Measurements from ENCODE around the gene TCF3. TPM values are rescaled to one million over a fixed set of nuclear protein-coding genes. Genes with fewer than 3 reads are reported as not detected.
A peak's percentile ranks its signal among the peaks of the same experiment; 100 is the strongest.

Gene TCF3
- total RNA-seq, 8 experiments from 2014 or later = 25.2 to 106 (median 44.9) TPM

DNA sequence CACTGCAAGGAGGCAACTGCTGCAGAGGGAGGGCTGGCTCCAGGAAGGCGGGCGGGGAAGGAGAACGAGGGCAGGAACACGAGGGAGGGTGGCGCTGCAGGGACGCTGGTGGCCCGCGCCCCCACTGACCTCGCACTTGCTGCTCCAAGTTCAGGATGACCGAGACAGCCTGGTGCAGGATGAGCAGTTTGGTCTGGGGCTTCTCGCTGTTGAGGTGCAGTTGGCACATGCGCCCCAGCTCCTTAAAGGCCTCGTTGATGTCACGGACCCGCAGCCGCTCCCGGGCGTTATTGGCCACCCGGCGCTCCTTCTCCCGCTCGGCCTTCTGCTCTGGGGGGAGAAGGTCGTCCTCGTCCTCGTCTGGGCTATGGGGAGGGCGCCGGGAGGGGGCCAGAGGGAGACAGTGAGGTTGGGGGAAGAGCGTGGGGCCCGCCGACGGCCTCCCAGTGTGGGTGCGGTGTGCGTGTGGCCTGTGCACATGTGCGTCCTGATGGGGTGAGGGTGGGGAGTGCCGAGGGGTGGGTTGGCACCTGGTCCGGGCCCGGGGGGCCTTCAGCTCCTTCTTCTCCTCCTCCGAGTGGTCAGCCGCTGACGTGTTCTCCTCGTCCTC is 37.2 kb downstream of the TCF3 start:
- 70 to 100% (median 97%) methylated on average over 1 to 5 of the region's 41 CpGs; no CpG with 5 or more reads in 5 of the 10 experiments for whole genome bisulfite sequencing, 10 experiments
- ATAC-seq (replicated peaks in 6 of 8) = no peak
- Histone ChIP-seq H3K4me3 (no peak overlapping the region), H3K27ac (no peak overlapping the region), H3K4me1 (replicated peaks in 1 of 2) (no peaks in the 10 kb centered on the region)
- in situ Hi-C loops (cut with MboI; ENCODE audit: low pct_unique_long_range_greater_than_20kb in 2 of 9, low sequenced_read_pairs in 9 of 9, unreplicated experiment in 9 of 9) = no loop called here

DNA sequence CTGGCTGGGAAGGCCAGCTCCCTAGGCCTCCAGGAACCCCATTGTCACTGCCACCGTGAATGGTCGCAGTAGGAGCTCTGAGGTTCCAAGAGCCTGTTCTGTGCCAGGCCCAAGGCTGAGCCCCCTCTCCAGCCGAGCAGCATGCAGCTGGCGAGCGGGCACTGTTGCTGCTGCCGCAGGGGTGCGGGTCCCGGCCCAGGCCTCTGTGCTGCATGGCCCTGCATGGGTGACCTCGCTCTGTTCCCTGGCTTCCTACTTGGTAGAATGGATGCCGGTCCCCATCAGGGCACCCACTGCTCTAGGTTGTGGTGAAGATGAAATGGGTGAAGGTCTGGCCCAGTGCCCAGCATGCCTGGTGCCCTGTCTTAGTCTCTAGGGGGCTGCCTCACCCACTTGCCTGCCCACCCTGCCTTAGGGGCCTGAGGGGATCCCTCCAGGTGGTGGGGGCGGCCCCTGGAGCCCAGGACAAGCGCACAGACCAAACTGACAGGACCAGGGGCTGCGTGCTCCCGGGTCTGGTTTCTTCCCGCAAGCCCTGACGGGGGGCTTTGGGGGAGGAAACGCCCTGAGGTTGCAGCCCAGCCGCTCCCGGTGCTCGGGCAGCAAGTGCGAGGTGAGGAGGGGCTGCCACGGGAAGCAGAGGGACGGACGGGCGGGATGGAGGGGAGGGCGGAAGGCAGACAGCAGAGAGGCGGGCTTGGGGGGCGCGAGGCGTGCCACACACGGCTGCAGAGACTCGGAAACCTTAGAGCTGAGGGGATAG is 38.4 kb downstream of the TCF3 start:
- no peak for ATAC-seq (replicated peaks in 6 of 8)
- Histone ChIP-seq H3K4me3 (no peak overlapping the region), H3K4me1 (replicated peaks in 1 of 2) (no peaks in the 10 kb centered on the region), H3K27ac (no peak overlapping the region)
- in situ Hi-C loops (cut with MboI; ENCODE audit: low pct_unique_long_range_greater_than_20kb in 2 of 9, low sequenced_read_pairs in 9 of 9, unreplicated experiment in 9 of 9) = no loop called here
- WGBS, 10 experiments = 100% methylated on average over 1 to 3 of the region's 32 CpGs; no CpG with 5 or more reads in 7 of the 10 experiments

DNA sequence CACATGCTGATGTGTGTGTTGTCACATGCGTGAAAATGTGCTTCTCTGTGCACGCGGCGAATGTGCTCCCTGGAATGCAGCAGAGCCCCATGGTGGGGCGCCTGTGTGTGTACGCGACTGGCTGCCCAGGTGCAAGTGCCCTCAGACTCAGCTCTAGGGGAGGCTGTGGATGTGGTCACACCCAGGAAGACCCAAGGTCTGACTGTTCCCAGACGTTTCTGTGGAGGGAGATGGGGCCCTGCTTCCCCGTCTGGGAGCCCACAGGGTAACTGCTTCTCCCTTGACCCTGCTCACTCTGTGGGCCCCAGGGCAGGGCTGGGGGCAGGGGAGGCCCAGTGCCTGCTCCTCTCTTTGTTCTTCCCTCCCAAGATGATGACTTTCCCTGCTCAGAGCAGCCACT is 39.3 kb downstream of the TCF3 start:
- Histone ChIP-seq H3K27ac (no peak overlapping the region), H3K4me3 (no peak overlapping the region), H3K4me1 (replicated peaks in 1 of 2) (no peaks in the 10 kb centered on the region)
- peak in 3 of 8 experiments; percentile 10 to 15 (median 14) for ATAC-seq (replicated peaks in 6 of 8)
- in situ Hi-C loops (cut with MboI; ENCODE audit: low pct_unique_long_range_greater_than_20kb in 2 of 9, low sequenced_read_pairs in 9 of 9, unreplicated experiment in 9 of 9) = no loop called here
- WGBS, 10 experiments = no CpG with 5 or more reads among the region's 9 CpGs

DNA sequence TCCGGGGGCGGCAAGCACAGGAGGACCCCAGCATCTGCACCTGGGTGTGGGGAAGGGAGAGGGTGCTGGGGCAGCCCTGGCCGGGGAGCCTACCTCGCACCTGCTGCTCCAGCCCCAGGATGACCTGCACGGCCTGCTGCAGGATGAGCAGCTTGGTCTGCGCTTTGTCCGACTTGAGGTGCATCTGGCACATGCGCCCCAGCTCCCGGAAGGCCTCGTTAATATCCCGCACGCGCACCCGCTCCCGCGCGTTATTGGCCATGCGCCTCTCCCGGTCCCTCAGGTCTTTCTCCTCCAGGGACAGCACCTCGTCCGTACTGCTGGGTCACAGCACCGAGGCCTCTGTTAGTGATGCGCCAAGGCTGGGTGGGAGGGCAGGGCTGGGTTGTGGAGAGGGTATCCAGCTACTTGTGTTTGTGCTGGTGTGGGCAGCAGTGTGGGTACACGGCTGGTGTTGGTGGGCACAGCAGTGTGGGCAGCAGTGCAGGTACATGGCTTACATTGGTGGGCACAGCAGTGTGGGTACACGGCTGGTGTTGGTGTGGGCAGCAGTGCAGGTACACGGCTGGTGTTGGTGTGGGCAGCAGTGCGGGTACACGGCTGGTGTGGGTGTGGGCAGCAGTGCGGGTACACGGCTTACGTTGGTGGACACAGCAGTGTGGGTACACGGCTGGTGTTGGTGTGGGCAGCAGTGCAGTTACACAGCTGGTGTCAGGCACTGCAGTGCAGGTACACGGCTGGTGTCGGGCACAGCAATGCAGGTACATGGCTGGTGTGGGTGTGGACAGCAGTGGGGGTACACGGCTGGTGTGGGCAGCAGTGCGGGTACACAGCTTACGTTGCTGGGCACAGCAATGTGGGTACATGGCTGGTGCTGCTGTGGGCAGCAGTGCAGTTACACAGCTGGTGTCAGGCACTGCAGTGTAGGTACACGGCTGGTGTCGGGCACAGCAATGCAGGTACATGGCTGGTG is 40.0 kb downstream of the TCF3 start:
- H3K27ac ChIP-seq = no peak overlapping the region
- in situ Hi-C loops (cut with MboI; ENCODE audit: low pct_unique_long_range_greater_than_20kb in 2 of 9, low sequenced_read_pairs in 9 of 9, unreplicated experiment in 9 of 9) = no loop called here
- ATAC-seq (replicated peaks in 6 of 8) = peak in 3 of 8 experiments; percentile 2 to 10 (median 8)
- H3K4me3 ChIP-seq = no peak overlapping the region
- H3K4me1 ChIP-seq (replicated peaks in 1 of 2) = no peaks in the 10 kb centered on the region
- WGBS, 10 experiments = 90 to 100% (median 100%) methylated on average over 1 to 7 of the region's 39 CpGs; no CpG with 5 or more reads in 3 of the 10 experiments

DNA sequence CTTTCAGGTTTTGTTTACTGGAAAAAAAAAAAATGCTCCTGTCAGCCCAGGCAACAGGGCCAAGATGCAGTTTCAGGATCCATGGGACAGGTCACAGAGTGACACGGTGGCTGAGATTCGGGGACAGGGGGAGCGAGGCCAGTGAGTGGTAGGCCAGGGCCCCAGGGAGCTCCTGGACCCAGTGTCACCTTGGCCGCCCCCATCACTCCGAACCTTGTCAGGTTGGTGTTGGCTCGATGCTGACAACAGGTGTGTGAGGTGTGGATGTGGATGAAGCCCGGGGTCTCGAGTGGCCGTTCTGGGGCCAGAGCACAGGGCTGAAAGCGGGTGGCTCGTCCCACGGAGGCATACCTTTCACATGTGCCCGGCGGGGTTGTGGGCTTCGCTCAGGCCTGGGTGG is 41.1 kb downstream of the TCF3 start:
- in situ Hi-C loops (cut with MboI; ENCODE audit: low pct_unique_long_range_greater_than_20kb in 2 of 9, low sequenced_read_pairs in 9 of 9, unreplicated experiment in 9 of 9) = no loop called here
- H3K4me3 ChIP-seq = no peak overlapping the region
- no peak for ATAC-seq (replicated peaks in 6 of 8)
- peaks cover 0 to 2% of the 10 kb centered on the region in 2 donors for H3K4me1 ChIP-seq (replicated peaks in 1 of 2)
- no peak overlapping the region for H3K27ac ChIP-seq
- WGBS, 10 experiments = 83 to 100% (median 100%) methylated on average over 1 to 5 of the region's 15 CpGs; no CpG with 5 or more reads in 5 of the 10 experiments

DNA sequence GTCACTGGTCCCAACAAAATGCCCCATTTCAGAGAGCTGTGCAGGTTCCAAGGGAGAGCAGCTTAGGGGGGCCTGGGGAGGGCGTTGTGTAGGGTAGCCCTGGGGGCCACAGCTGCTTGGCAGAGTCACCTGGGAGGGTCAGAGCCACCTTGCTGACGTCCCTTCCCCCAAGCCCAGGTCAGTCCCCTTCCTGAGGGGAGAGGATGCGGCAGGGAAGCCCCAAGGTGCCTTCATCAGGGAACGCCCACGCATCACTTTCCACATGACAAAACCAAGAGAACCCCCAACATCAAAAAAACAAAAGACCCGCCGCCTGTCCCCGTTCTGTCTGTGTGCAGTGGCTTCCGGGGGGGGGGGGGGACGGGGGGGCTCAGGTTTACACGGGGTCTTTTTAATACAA is 41.8 kb downstream of the TCF3 start:
- in situ Hi-C loops (cut with MboI; ENCODE audit: low pct_unique_long_range_greater_than_20kb in 2 of 9, low sequenced_read_pairs in 9 of 9, unreplicated experiment in 9 of 9) = no loop called here
- no CpG with 5 or more reads among the region's 11 CpGs for WGBS, 10 experiments

DNA sequence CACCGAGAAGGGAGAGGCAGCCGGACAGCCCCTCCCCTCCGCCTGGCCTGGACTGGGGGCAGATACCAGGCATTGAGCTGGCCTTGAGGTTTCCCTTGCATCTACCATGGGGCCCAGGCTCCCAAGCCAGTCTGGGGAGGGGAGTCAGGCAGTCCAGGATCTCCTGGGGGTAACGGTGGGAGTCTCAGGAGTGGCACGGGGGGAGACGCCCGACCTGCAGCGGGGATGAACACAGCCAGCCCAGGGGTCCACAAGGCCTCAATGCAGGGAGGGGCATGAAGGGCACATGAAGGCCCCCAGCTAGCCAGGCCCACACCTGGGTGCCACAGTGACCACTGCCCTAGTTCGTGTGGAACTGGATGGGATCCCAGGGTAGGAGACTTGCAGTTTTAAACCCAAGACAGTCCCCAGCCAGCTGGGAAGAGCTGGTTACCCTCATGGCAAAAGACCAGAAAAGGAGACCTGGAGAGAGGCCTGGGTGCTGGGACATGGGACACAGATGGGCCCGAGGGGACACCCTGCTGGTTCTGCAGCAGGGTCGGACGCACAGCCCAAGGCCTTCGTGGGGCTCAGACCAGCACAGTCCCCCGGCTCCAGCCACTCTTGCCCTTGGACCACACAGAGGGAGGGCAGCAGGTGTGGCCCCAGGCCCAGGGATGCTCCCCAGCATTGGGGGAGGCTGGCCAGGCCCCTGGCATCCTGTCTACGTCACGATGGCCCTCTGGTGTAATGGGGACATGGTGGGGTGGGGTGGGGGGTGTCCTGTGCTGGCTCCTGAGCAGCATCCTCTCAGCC is 42.5 kb downstream of the TCF3 start:
- H3K4me3 ChIP-seq = no peak overlapping the region
- ATAC-seq (replicated peaks in 6 of 8) = no peak
- WGBS, 10 experiments = 80 to 100% (median 100%) methylated on average over 2 to 4 of the region's 16 CpGs; no CpG with 5 or more reads in 5 of the 10 experiments
- in situ Hi-C loops (cut with MboI; ENCODE audit: low pct_unique_long_range_greater_than_20kb in 2 of 9, low sequenced_read_pairs in 9 of 9, unreplicated experiment in 9 of 9) = no loop called here
- no peak overlapping the region for H3K27ac ChIP-seq
- peaks cover 0 to 5% of the 10 kb centered on the region in 2 donors for H3K4me1 ChIP-seq (replicated peaks in 1 of 2)

More for the DNA sequence above, 41.8 kb downstream of the TCF3 start:
- Histone ChIP-seq H3K4me3 (no peak overlapping the region), H3K4me1 (replicated peaks in 1 of 2) (peaks cover 0 to 5% of the 10 kb centered on the region in 2 donors), H3K27ac (no peak overlapping the region)
- no peak for ATAC-seq (replicated peaks in 6 of 8)

DNA sequence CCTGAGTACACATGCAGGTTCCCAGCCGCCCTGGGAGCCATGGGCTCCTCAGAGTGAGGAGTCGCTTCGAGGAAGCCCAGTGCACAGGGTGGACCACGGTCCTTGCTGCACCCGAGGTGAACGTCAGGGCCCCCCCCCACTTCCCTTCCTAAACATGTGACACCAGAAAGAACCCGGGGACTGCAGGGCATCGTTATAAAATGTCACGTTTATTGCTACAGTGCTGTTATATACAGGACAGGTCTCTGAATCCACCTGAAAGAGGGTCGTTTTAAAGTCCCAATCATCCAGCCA is 43.4 kb downstream of the TCF3 start:
- Histone ChIP-seq H3K4me1 (replicated peaks in 1 of 2) (peaks cover 5 to 9% of the 10 kb centered on the region in 2 donors), H3K27ac (no peak overlapping the region), H3K4me3 (no peak overlapping the region)
- ATAC-seq (replicated peaks in 6 of 8) = no peak
- 0 to 78% (median 28%) methylated on average over 1 to 5 of the region's 10 CpGs; no CpG with 5 or more reads in 4 of the 10 experiments for WGBS, 10 experiments
- in situ Hi-C loops (cut with MboI; ENCODE audit: low pct_unique_long_range_greater_than_20kb in 2 of 9, low sequenced_read_pairs in 9 of 9, unreplicated experiment in 9 of 9) = no loop called here

DNA sequence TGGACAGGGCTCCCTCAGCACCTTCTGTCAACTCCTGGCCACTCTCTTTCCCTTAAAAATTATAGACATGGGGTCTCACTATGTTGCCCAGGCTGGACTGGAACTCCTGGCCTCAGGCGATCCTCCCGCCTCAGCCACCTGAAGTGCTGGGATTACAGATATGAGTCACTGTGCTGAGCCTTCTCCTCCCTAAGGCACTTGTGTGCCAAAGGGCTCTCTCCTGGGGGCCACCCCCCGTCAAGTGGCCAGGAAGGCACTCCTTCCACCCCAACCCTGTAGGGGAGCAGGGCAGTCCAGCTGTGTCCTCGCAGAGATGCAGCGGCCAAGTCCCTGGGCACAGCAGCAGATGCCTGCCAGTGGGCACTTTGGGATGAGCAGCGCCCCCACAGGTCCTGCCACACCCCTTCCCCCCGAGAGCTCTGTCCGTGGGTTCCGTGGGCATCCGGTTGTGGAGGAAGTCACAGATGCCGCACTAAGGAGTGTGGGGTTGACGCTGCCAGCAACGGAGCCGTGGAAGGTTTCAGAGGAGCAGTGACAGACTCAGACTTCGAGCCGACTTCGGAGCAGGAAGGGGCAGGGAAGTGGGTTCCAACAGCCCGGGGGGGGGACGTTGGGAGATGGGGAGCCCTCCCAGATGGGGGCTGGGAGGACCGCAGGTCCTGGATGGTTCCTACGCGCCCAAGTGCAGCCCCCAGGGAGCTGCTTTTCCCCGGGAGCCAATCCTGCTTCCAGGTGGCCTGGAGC is 43.9 kb downstream of the TCF3 start:
- in situ Hi-C loops (cut with MboI; ENCODE audit: low pct_unique_long_range_greater_than_20kb in 2 of 9, low sequenced_read_pairs in 9 of 9, unreplicated experiment in 9 of 9) = no loop called here
- 83 to 100% (median 100%) methylated on average over 1 to 7 of the region's 23 CpGs; no CpG with 5 or more reads in 5 of the 10 experiments for WGBS, 10 experiments

DNA sequence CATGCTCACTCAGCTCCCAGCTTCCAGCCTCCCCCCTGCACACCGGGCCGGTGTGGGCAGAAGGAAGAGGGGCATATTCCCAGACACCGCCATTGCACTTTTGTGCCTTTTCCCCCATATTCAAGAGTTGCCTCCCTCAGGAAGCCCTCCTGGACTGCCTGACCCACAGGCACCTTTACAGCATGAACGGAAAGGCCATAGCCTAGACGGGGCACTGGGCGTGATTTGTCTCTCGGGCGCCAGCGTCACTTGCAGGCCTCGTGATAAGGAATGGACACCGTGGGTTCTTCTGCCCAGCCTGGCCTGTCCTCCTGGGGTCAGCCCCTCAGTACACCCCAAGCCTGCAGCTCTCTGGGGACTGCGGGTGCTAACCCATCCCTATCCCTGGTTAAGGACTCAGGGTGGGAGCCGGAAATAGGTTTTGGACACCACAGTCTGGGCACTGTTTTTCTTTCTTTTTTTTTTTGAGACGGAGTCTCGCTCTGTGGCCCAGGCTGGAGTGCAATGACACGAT is 46.2 kb downstream of the TCF3 start:
- Histone ChIP-seq H3K27ac (peak overlapping the region; percentile 88 to 92), H3K4me1 (replicated peaks in 1 of 2) (peaks cover 8 to 17% of the 10 kb centered on the region in 2 donors), H3K4me3 (peak overlapping the region; percentile 89 to 99 (median 96))
- peak in 6 of 8 experiments; percentile 0 to 8 (median 3) for ATAC-seq (replicated peaks in 6 of 8)
- 0 to 80% (median 9%) methylated on average over 1 to 12 of the region's 16 CpGs; no CpG with 5 or more reads in 4 of the 10 experiments for WGBS, 10 experiments
- in situ Hi-C loops (cut with MboI; ENCODE audit: low pct_unique_long_range_greater_than_20kb in 2 of 9, low sequenced_read_pairs in 9 of 9, unreplicated experiment in 9 of 9) = no loop called here

More for the DNA sequence above, 43.9 kb downstream of the TCF3 start:
- ATAC-seq (replicated peaks in 6 of 8) = no peak
- Histone ChIP-seq H3K27ac (no peak overlapping the region), H3K4me3 (no peak overlapping the region), H3K4me1 (replicated peaks in 1 of 2) (peaks cover 8 to 11% of the 10 kb centered on the region in 2 donors)

DNA sequence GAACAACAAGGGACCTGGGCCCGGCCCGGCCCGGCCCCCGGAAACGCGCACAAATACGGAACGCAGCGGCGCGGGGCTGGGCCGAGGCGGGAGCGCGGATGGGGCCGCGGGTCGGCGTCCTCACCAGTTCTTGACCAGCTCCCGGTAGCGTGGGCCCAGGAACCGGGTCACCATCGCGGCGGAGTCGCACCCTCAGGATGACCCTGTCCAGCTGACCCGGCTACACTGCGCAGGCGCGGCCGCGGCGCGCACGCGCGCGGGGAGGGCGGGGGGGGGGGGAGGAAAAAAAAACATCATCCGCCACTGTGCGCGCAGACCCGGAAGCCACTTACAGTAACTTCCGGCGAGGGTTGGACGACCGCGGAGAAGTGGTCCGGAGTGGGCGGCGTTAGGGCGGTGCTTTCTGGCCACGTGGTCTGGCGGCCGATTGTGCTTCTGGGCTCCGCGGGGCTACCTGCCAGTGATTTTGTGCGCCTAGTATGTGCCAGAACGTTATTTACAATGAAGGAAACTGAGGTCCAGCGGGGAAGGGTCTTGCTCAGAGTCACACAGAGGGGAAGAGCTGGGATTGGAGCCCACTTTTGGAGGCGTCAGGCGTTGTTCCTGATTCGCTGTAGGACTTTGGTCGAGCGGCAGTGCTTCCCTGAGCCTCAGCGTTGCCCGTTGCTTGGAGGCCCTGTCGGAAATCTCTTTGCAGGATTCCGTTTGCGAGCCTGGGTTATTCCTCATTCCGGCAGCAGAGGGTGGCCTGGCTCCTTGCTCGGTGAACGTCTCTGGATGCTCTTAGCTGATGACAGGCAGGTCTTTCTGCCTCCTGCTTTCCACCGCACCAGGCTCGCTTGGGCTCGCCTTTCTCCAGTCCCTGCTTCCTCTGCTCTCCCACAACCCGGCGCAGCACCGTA is 46.9 kb downstream of the TCF3 start, which contains the start of gene UQCR11:
Gene UQCR11 (minus strand): TSS at position 227 of the 902 bp plus-strand sequence. CDS start 53 bp downstream, at position 174.
- peak; percentile 86 to 94 (median 92) for ATAC-seq (replicated peaks in 6 of 8)
- Histone ChIP-seq H3K4me1 (replicated peaks in 1 of 2) (peaks cover 8 to 17% of the 10 kb centered on the region in 2 donors), H3K4me3 (peak within 1 kb of the TSS; percentile 89 to 99 (median 96)), H3K27ac (peak within 1 kb of the TSS; percentile 88 to 92)
- in situ Hi-C loops (cut with MboI; ENCODE audit: low pct_unique_long_range_greater_than_20kb in 2 of 9, low sequenced_read_pairs in 9 of 9, unreplicated experiment in 9 of 9) = no loop called here
- WGBS, 10 experiments = 0 to 5% (median 1%) methylated on average over 2 to 21 of the region's 79 CpGs; no CpG with 5 or more reads in 4 of the 10 experiments
